COLO668 (cell line): ENCODE data around the gene MOGAT2.
"Not testable (repeated sequence)": the region's sequence is repeated elsewhere in the genome, so short reads cannot be mapped to it uniquely, and the experiment has no call there.

Experiments
- DNase-seq: peaks from one replicate; lab custom pipeline; 2025; ENCODE audit not compliant: unreplicated experiment; lab: John Stamatoyannopoulos, UW

MOGAT2 gene

GRCh38 chr11:75748729-75749273, 31.2 kb downstream of the MOGAT2 start:
- not testable (repeated sequence) for DNase-seq

GRCh38 chr11:75754933-75755332, 37.3 kb downstream of the MOGAT2 start:
- not testable (repeated sequence) for DNase-seq

GRCh38 chr11:75757651-75758050, 40.0 kb downstream of the MOGAT2 start:
- DNase-seq, result no peak

- no peak for DNase-seq
Observed at GRCh38 chr11:75759832-75760231, 42.2 kb downstream of the MOGAT2 start.

GRCh38 chr11:75760243-75760642, 42.6 kb downstream of the MOGAT2 start:
- DNase-seq, result no peak

GRCh38 chr11:75760710-75761493, 43.3 kb downstream of the MOGAT2 start:
- no peak for DNase-seq

GRCh38 chr11:75762158-75762557, 44.5 kb downstream of the MOGAT2 start:
- no peak for DNase-seq

GRCh38 chr11:75762885-75763284, 45.2 kb downstream of the MOGAT2 start:
- DNase-seq, result no peak

- no peak for DNase-seq
Observed at GRCh38 chr11:75763846-75764245, 46.2 kb downstream of the MOGAT2 start.

GRCh38 chr11:75765116-75765515, 47.5 kb downstream of the MOGAT2 start:
- DNase-seq, result no peak

- no peak for DNase-seq
Observed at GRCh38 chr11:75766443-75767227, 49.0 kb downstream of the MOGAT2 start.

- no peak for DNase-seq
Observed at GRCh38 chr11:75767228-75767572, 49.6 kb downstream of the MOGAT2 start.

GRCh38 chr11:75767793-75768111, 50.1 kb downstream of the MOGAT2 start:
- DNase-seq, result no peak

- DNase-seq, result peak; percentile 84
Observed at GRCh38 chr11:75768112-75768908, 50.7 kb downstream of the MOGAT2 start, which contains the start of gene DGAT2. Gene DGAT2 (plus strand): TSS chr11:75768778. CDS start chr11:75768992, 214 bp downstream.

GRCh38 chr11:75768909-75769771, 51.5 kb downstream of the MOGAT2 start:
- DNase-seq, result peak; percentile 33

- DNase-seq, result no peak
Observed at GRCh38 chr11:75770102-75770501, 52.5 kb downstream of the MOGAT2 start.

GRCh38 chr11:75771646-75772410, 54.2 kb downstream of the MOGAT2 start:
- DNase-seq, result no peak

- no peak for DNase-seq
Observed at GRCh38 chr11:75773595-75774353, 56.1 kb downstream of the MOGAT2 start.

GRCh38 chr11:75775056-75775455, 57.4 kb downstream of the MOGAT2 start:
- no peak for DNase-seq
